ENCODE data around the gene GNG2.

DNA sequence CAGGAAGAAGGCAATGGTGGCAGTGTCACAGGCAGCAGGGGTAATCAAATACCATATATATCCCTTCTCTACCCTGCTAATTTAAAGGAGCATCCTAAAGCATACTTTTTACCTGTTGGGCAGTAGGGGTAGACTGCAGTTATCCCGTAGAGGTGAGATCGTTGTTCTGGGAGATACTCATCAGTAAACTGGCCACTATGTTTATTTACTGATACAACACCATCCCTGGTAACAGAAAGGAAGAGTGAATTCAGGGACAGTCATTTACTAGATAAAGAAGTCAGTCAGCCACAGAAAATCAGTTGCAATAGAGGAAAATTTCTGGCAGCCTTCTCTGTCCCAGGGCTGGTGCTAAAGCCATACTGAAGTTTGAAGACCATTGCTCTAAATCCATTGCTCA, 145.2 kb downstream of the GNG2 start:
- TF ChIP-seq BRCA1 (IDR thresholded peaks at IDR 0.05; ENCODE audit: low read depth, low read length) (no peak), CEBPB (IDR thresholded peaks at IDR 0.05; ENCODE audit: borderline replicate concordance in 1 of 2, low read depth in 2 of 2, low read length in 2 of 2) (no peak), YBX1 (IDR thresholded peaks at IDR 0.05) (no peak), POLR2A (IDR thresholded peaks at IDR 0.05; ENCODE audit: low read depth, low read length) (no peak)
- TF ChIP-seq, protein P1, sequence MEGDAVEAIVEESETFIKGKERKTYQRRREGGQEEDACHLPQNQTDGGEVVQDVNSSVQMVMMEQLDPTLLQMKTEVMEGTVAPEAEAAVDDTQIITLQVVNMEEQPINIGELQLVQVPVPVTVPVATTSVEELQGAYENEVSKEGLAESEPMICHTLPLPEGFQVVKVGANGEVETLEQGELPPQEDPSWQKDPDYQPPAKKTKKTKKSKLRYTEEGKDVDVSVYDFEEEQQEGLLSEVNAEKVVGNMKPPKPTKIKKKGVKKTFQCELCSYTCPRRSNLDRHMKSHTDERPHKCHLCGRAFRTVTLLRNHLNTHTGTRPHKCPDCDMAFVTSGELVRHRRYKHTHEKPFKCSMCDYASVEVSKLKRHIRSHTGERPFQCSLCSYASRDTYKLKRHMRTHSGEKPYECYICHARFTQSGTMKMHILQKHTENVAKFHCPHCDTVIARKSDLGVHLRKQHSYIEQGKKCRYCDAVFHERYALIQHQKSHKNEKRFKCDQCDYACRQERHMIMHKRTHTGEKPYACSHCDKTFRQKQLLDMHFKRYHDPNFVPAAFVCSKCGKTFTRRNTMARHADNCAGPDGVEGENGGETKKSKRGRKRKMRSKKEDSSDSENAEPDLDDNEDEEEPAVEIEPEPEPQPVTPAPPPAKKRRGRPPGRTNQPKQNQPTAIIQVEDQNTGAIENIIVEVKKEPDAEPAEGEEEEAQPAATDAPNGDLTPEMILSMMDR (IDR thresholded peaks at IDR 0.05 in 2 of 3, conservative IDR thresholded peaks at IDR 0.05 in 1 of 3; ENCODE audit: control insufficient read depth in 2 of 3, extremely low read depth in 1 of 3, insufficient read depth in 1 of 3, low read depth in 3 of 3, low read length in 3 of 3), result no peak
